AG04450 (cell line): Measurements from ENCODE around the gene VPS41. TPM values are rescaled to one million over a fixed set of nuclear protein-coding genes. Genes with fewer than 3 reads are reported as not detected.

Source experiments
- CTCF ChIA-PET: fragments of 300-600, 350-600 bp; formaldehyde crosslinking; extraction: SDS; loops from one replicate; lab custom pipeline; 2022; ENCODE audit warnings: antibody characterized with exemption, inconsistent platforms; lab: Charles Lee
- POLR2A ChIA-PET: fragments of 350-600 bp; formaldehyde crosslinking; extraction: SDS; loops from one replicate; lab custom pipeline; 2021; ENCODE audit warnings: antibody characterized with exemption, inconsistent platforms; lab: Yijun Ruan, JAX
- DNase-seq: peaks from one replicate; pipeline ENCODE4 v3.0.0-alpha.2; 2011; ENCODE audit warnings: low read depth, low spot score
- H3K27ac ChIP-seq: one replicate; pipeline ENCODE4 v1.5.1; 2012; ENCODE audit warnings: low read depth, low read length, control low read depth
- H3K27me3 ChIP-seq: one replicate; pipeline ENCODE4 v1.6.0; 2012; ENCODE audit warnings: low read length; ENCODE audit not compliant: control insufficient read depth, insufficient read depth
- H3K4me3 ChIP-seq: 2 replicates; pipeline ENCODE4 v1.5.1; 2011; ENCODE audit warnings: mild to moderate bottlenecking, low read depth, low read length, control low read depth
- H3K9me3 ChIP-seq: 2 replicates; pipeline ENCODE4 v1.5.1; 2012; ENCODE audit warnings: low read length; ENCODE audit not compliant: control insufficient read depth, insufficient read depth
- CTCF ChIP-seq: IDR thresholded peaks from 2 replicates; pipeline ENCODE4 v1.5.1; 2011; ENCODE audit warnings: low read depth, low read length, control low read depth, inconsistent platforms
- polyA plus RNA-seq: library from polyadenylated mRNA; depleted of rRNA; stranded (reverse); fragments of >200 nt; gene quantifications from 2 replicates; pipeline ENCODE4 v1.2.3, GENCODE V29; 2011

The VPS41 gene
- polyA plus RNA-seq, 1 experiment: 67.1 TPM

- ChIA-PET CTCF (no interaction called here), POLR2A (no interaction called here)
- Histone ChIP-seq H3K27me3 (no peaks in the 10 kb centered on the region), H3K27ac (no peak overlapping the region), H3K4me3 (no peak overlapping the region), H3K9me3 (no peaks in the 10 kb centered on the region)
- no peak for TF ChIP-seq CTCF
- no peak for DNase-seq
These were observed 75.7 kb downstream of the VPS41 start for GRCh38 chr7:38833329-38833728.

- H3K9me3 ChIP-seq: no peaks in the 10 kb centered on the region
- no peak overlapping the region for H3K4me3 ChIP-seq
- H3K27me3 ChIP-seq: no peaks in the 10 kb centered on the region
- CTCF ChIA-PET: interaction anchor here (0.9 kb wide), 1 partner anchor 473 kb away, joined by 5 read pairs; no protein-coding TSS in a partner anchor
- TF ChIP-seq CTCF: no peak
- POLR2A ChIA-PET: no interaction called here
- no peak overlapping the region for H3K27ac ChIP-seq
- no peak for DNase-seq
These were observed 77.6 kb downstream of the VPS41 start for GRCh38 chr7:38831259-38831996.

GRCh38 chr7:38830826-38831225, 78.2 kb downstream of the VPS41 start:
- Histone ChIP-seq H3K27ac (no peak overlapping the region), H3K9me3 (no peaks in the 10 kb centered on the region), H3K4me3 (no peak overlapping the region), H3K27me3 (no peaks in the 10 kb centered on the region)
- CTCF ChIA-PET: no interaction called here
- DNase-seq: no peak
- TF ChIP-seq CTCF: no peak
- POLR2A ChIA-PET: no interaction called here

- H3K27ac ChIP-seq: no peak overlapping the region
- CTCF ChIA-PET: no interaction called here
- no peak for TF ChIP-seq CTCF
- no peak overlapping the region for H3K4me3 ChIP-seq
- no peak for DNase-seq
- H3K27me3 ChIP-seq: no peaks in the 10 kb centered on the region
- POLR2A ChIA-PET: no interaction called here
- H3K9me3 ChIP-seq: no peaks in the 10 kb centered on the region
These were observed 79.4 kb downstream of the VPS41 start for GRCh38 chr7:38829488-38830165.

GRCh38 chr7:38828026-38828425, 81.0 kb downstream of the VPS41 start:
- no peaks in the 10 kb centered on the region for H3K27me3 ChIP-seq
- ChIA-PET POLR2A (no interaction called here), CTCF (interaction anchor here (1.0 kb wide), 1 partner anchor 104 kb away, joined by 5 read pairs; no protein-coding TSS in a partner anchor)
- no peak for DNase-seq
- no peak overlapping the region for H3K27ac ChIP-seq
- no peaks in the 10 kb centered on the region for H3K9me3 ChIP-seq
- no peak overlapping the region for H3K4me3 ChIP-seq
- TF ChIP-seq CTCF: no peak
